HG03442 (cell line): ENCODE results near the gene FASTKD3.

Source experiments
- ATAC-seq: cut with Tn5 transposase; IDR thresholded peaks from one replicate; pipeline ENCODE4 v1.9.1; 2021; ENCODE audit warnings: mild to moderate bottlenecking, moderate library complexity; ENCODE audit not compliant: unreplicated experiment

The FASTKD3 gene

GRCh38 chr5:7881091-7881490 lies 12.3 kb upstream of the FASTKD3 start:
- ATAC-seq = no peak

DNA sequence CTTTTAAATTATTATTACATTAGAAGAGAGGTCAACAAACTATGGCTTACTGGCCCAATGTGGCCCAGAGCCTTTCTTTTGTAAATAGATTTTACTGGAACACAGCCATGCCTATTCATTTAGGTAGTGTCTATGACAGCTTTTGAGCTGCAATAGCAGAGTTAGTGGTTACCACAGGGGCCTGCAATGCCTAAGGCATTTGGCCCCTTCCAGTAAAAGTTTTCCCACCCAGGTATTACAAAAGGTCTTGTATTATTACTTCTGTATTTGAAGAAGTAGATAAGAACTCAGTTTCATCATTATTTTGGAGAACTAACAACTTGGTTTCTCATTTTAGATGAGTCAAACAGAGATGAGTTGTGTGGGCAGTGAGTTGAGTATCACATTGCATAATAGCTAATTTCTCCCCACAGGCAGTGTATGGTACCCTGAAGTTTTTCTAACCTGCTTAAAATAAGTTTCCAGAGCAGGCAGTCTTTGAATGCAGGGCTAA lies 9.6 kb upstream of the FASTKD3 start:
- peak; percentile 93 for ATAC-seq

DNA sequence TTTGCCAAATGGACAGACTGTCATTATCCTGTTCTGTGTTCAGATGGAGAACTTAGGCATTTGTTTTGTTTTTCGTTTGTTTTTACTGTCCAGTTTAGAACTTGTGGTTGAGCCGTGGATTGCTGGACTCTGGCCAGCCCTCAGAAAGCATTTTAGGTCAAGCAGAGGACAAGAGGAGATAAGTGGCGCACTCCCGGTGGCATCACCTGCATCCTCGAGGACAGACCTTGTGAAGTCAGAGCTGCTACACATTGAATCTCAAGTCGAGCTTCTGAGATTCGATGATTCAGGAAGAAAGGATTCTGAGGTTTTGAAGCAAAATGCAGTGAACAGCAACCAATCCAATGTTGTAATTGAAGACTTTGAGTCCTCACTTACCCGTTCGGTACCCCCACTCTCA lies 9.0 kb upstream of the FASTKD3 start:
- ATAC-seq = no peak

- ATAC-seq = peak; percentile 69
These were observed 8.0 kb upstream of the FASTKD3 start for GRCh38 chr5:7876867-7877266.

DNA sequence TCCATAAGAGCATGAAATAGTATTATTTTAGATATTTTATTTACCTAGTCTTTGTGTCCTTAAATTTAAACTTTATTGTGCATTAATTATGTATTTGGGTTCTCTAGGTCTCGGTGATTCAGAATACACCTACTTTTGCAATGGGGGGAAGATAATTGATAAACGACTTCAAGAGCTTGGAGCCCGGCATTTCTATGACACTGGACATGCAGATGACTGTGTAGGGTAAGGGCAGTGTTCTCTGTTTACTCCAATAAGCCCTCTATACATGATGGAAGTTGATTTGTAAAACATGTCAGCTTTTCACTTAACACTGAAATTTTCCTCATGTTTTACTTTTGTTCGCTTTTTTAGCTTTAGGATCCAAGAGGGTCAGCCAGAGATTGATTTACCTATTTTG lies 6.3 kb upstream of the FASTKD3 start:
- no peak for ATAC-seq

DNA sequence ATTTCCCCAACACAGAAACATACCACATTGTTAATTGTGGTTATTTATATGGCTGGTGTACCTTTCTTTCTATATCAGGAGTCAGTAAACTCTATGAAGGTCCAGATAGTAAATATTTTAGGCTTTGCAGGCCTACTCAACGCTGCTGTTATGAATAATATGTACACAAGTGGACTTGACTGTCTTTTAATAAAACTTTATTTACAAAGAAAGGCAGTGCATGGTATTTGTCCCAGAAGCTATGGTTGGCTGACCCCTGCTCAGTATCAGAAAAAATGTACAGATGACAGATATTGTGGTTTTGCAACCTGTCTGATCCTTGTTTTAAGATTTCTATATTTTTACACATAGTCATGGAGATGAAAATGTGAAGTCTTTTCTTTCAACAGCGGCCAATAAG lies 5.8 kb upstream of the FASTKD3 start:
- no peak for ATAC-seq

DNA sequence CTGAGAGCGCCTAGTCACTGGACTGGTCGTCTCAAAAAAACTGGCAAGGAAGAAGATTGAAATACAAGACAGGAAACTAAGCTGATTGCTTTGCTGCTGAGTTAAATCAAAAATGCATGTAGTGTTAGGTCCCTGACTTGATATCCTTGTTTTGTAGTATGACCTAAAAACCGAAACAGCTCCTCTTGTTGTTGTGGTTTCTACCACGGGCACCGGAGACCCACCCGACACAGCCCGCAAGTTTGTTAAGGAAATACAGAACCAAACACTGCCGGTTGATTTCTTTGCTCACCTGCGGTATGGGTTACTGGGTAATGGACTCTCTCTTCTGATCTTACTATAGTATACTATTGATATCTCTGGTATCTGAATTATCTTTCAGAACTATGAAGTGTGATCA lies 4.4 kb upstream of the FASTKD3 start:
- no peak for ATAC-seq

GRCh38 chr5:7872517-7873130 lies 3.8 kb upstream of the FASTKD3 start:
- no peak for ATAC-seq

- ATAC-seq = peak; percentile 23
These were observed 2.8 kb upstream of the FASTKD3 start for GRCh38 chr5:7871653-7872052.

DNA sequence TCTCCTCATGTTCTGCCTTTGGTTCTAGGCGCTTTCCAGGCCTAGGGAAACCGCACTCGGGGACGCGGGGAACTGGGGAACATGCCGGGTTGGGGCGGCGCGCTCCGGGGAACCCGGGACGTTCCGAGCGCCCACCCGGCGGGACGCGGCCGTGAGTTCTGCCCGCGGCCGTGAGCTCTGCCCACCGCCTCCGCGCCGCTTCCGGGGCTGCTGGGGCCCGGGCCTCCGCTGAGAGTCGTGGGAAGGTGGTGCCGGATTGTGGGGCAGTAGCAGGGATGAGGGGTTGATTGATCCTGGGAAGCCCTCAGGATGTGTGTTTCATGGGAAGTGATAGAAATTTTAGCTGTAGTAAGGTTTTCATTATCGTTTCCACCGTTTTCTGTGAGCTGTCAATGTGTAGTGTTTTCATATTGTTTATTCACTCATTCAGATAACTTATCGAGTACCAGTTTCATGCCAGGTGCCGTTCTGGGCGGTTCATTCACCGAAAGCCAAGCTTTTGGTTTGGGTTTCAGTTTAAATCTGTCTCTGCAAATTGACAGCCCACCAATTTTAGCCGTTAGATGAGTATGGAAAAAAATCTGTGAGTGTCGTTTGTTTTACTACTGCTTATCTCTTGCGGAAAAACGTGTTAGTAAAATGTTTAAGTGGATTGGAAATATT lies 774 bp upstream of the FASTKD3 start:
- peak; percentile 17 for ATAC-seq

DNA sequence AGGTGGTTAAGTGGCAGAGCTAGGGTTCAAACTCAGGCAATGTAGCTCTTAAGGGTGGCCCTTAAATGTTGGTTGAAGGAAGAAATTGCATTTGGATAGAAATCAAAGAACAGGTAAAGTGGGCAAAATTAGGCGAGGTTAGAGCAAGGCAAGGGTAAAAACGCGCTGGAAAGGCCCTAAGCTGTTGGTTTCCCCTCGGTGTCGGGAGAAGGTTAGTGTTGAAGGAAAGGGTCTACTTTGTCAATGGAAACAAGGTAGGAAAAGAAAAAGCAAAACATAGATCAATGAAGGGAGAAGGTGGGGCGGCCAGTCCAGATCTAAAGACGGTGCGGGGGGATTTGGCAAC lies 431 bp downstream of the FASTKD3 start:
- no peak for ATAC-seq

DNA sequence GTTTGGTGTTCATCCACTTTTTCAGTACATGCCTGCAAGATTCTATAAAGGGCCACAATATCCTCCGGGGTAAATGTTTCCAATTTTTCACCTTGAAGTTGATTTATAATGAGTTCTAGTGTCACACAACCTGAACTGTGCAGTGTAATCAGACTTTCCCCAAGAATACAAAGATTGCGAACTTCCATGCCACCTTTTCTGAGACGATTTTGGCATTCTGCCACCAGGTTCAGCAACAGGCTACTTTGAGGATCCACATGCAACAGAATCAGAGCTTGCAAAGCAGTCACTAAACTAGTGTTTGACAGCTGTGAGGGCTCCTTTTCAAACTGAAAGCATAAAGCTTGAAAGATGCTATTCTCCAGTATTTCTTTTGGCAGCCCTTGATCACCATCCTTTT lies 1.6 kb downstream of the FASTKD3 start:
- no peak for ATAC-seq

- ATAC-seq = no peak
These were observed 2.6 kb downstream of the FASTKD3 start for GRCh38 chr5:7866196-7866595.

GRCh38 chr5:7857926-7858632 lies 10.8 kb downstream of the FASTKD3 start:
- ATAC-seq = no peak

DNA sequence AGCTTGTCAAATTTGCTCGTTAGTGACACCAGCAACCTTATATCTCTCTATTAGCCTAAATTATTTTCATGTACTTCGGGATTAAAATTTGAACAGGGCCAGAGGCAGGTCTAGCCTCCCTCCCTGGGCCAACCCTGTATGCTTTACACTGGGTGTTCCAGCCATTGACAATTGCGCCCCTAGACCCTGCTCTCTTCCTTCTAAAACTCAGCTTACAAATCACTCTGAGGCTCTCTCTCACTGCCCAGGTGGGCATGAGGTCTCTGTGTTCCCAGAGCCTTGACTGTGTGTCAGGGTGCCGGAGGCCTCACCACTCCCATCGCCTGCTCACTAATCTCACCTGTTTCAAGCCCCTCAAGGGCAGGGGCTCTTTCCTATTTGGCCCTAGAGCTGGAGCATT lies 11.5 kb downstream of the FASTKD3 start:
- ATAC-seq = no peak

GRCh38 chr5:7856855-7857254 lies 12.0 kb downstream of the FASTKD3 start:
- ATAC-seq = peak; percentile 44

- ATAC-seq = no peak
These were observed 13.2 kb downstream of the FASTKD3 start for GRCh38 chr5:7855611-7856010.

GRCh38 chr5:7852988-7853387 lies 15.8 kb downstream of the FASTKD3 start:
- ATAC-seq = no peak

DNA sequence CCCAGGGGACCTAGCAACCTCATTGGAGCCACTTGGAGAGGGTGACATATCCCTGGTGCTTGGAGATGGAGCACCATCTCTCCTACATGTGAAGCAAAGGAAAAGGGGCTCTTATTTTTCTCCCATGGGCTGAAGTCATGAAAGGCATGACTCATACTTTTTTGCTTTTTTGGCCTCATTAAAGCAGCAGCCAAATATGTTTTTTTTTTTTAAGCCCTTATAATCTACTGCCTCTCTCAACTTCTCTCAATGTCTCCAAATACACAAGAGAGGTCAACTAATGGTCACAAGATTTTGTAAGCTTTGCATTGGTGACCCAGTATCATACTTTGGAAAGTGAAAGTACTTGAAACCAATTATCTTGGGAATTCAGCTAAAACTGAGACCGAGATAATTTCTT lies 16.3 kb downstream of the FASTKD3 start:
- no peak for ATAC-seq

- ATAC-seq = no peak
These were observed 17.1 kb downstream of the FASTKD3 start for GRCh38 chr5:7851617-7852289.

DNA sequence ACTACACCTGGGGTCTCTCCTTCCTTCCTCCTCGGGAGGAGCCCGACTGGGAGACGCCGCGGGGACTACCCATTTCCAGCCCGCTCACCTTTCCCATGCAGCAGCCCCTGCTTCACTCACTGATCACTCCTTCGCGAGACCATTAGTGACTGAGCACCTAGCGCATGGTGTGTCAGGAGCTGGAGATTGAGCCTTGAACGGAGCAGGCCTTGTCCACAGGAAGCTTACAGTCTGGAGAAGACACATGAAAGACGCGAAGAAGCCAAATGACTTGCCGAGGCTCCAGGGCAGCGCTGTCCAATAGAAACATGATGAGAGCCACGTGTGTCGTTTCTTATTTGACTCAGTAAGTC lies 17.6 kb downstream of the FASTKD3 start:
- no peak for ATAC-seq
